H1 (cell line): Measurements from ENCODE around the gene MGST2. TPM values are rescaled to one million over a fixed set of nuclear protein-coding genes. Genes with fewer than 3 reads are reported as not detected.

Experiments used
- CTCF ChIA-PET: fragments of 300-600 bp; sonication (Branson Sonifier 250); formaldehyde crosslinking; loops from one replicate; lab custom pipeline; 2021; ENCODE audit not compliant: partially characterized antibody; lab: Charles Lee
- POLR2A ChIA-PET: fragments of 300-600 bp; sonication (Branson Sonifier 250); formaldehyde crosslinking; loops from one replicate; lab custom pipeline; 2021; ENCODE audit warnings: inconsistent platforms; ENCODE audit not compliant: partially characterized antibody; lab: Charles Lee
- DNase-seq, 2 experiments: peaks; one replicate each; pipeline versions ENCODE4 v3.0.0 to v3.0.0-alpha.2; 2010 to 2022; ENCODE audit warnings: low spot score in 2 of 2, low read depth in 1 of 2, mixed read lengths in 1 of 2
- FAIRE-seq: peaks from 2 replicates; lab custom pipeline; 2011; peaks lifted over from hg19 to GRCh38; lab: Jason Lieb, UNC
- H2AFZ ChIP-seq: 2 replicates; pipeline ENCODE4 v1.8.1; 2012; ENCODE audit warnings: low read length, inconsistent platforms
- H2AK5ac ChIP-seq: 2 replicates; pipeline ENCODE4 v1.6.1; 2013; ENCODE audit warnings: low read depth, low read length
- H2BK120ac ChIP-seq: replicated peaks from 2 replicates; pipeline ENCODE3; 2013; ENCODE audit warnings: low read depth, low read length, inconsistent platforms
- H2BK12ac ChIP-seq: 2 replicates; pipeline ENCODE4 v1.6.1; 2013; ENCODE audit warnings: low read depth, low read length
- H2BK15ac ChIP-seq: 2 replicates; pipeline ENCODE4 v1.6.1; 2013; ENCODE audit warnings: low read length
- H2BK20ac ChIP-seq: 2 replicates; pipeline ENCODE4 v1.6.1; 2013; ENCODE audit warnings: low read length
- H2BK5ac ChIP-seq: 2 replicates; pipeline ENCODE4 v1.6.1; 2013; ENCODE audit warnings: low read depth, low read length
- H3K14ac ChIP-seq: 2 replicates; pipeline ENCODE4 v1.6.1; 2013; ENCODE audit warnings: inconsistent platforms; ENCODE audit not compliant: insufficient read length
- H3K18ac ChIP-seq: 2 replicates; pipeline ENCODE4 v1.6.1; 2013; ENCODE audit warnings: low read length; ENCODE audit errors: extremely low read depth
- H3K23ac ChIP-seq: 2 replicates; pipeline ENCODE4 v1.6.1; 2013; ENCODE audit warnings: inconsistent platforms; ENCODE audit not compliant: insufficient read length
- H3K23me2 ChIP-seq: 2 replicates; pipeline ENCODE4 v1.6.1; 2013; ENCODE audit warnings: low read depth, low read length
- H3K27ac ChIP-seq: 2 replicates; pipeline ENCODE4 v1.6.1; 2011; ENCODE audit warnings: low read depth, low read length, inconsistent platforms
- H3K27me3 ChIP-seq, 4 experiments: replicated peaks in 1 of 4; 1 replicate in 1 of 4; 2 replicates in 3 of 4; pipeline versions ENCODE4 v1.6.1 to v1.8.1; 2011 to 2013; ENCODE audit warnings: low read length in 3 of 4, mild to moderate bottlenecking in 3 of 4, inconsistent platforms in 2 of 4, mixed read lengths in 2 of 4, moderate library complexity in 1 of 4; ENCODE audit not compliant: control insufficient read depth in 3 of 4, insufficient read depth in 3 of 4; ENCODE audit errors: extremely low read depth in 1 of 4
- H3K36me3 ChIP-seq, 4 experiments: 2 replicates each; pipeline versions ENCODE4 v1.6.1 to v1.8.1; 2011 to 2013; ENCODE audit warnings: mild to moderate bottlenecking in 4 of 4, low read length in 3 of 4, moderate library complexity in 2 of 4, control low read depth in 1 of 4, inconsistent platforms in 1 of 4; ENCODE audit not compliant: insufficient read depth in 4 of 4, control insufficient read depth in 2 of 4
- H3K4ac ChIP-seq: replicated peaks from 2 replicates; pipeline ENCODE3; 2013; ENCODE audit warnings: low read length, low read depth, mixed read lengths, inconsistent platforms; ENCODE audit not compliant: insufficient read length
- H3K4me1 ChIP-seq, 4 experiments: replicated peaks in 1 of 4; 1 replicate in 1 of 4; 2 replicates in 3 of 4; pipeline versions ENCODE4 v1.6.1 to v1.8.1; 2011 to 2013; ENCODE audit warnings: low read length in 3 of 4, inconsistent platforms in 2 of 4, mixed read lengths in 1 of 4; ENCODE audit not compliant: insufficient read depth in 4 of 4, control insufficient read depth in 3 of 4
- H3K4me2 ChIP-seq, 2 experiments: 2 replicates each; pipeline versions ENCODE4 v1.6.1 to v1.8.1; 2011 to 2013; ENCODE audit warnings: low read depth in 2 of 2, low read length in 2 of 2, control low read depth in 1 of 2, inconsistent platforms in 1 of 2, mild to moderate bottlenecking in 1 of 2; ENCODE audit not compliant: insufficient read depth in 1 of 2
- H3K4me3 ChIP-seq, 4 experiments: fragments of 200-600, 300-600 bp in 1 of 4; sonication (generic), shearing (Covaris generic), sonication (Bioruptor Twin) in 1 of 4; 2 replicates each; pipeline versions ENCODE4 v1.5.1 to v1.8.1; 2011 to 2016; ENCODE audit warnings: low read length in 4 of 4, low read depth in 3 of 4, control low read depth in 2 of 4, inconsistent platforms in 2 of 4, mild to moderate bottlenecking in 2 of 4, mixed read lengths in 1 of 4, moderate library complexity in 1 of 4; ENCODE audit not compliant: insufficient read depth in 2 of 4; ENCODE audit errors: extremely low read depth in 1 of 4
- H3K56ac ChIP-seq: replicated peaks from 2 replicates; pipeline ENCODE3; 2013; ENCODE audit warnings: low read depth, mild to moderate bottlenecking, mixed read lengths, low read length, inconsistent platforms; ENCODE audit not compliant: insufficient read length
- H3K79me1 ChIP-seq: 2 replicates; pipeline ENCODE4 v1.6.1; 2013; ENCODE audit warnings: low read depth, low read length, control low read depth
- H3K79me2 ChIP-seq, 2 experiments: 2 replicates each; pipeline versions ENCODE4 v1.6.1 to v1.8.1; 2012 to 2013; ENCODE audit warnings: low read length in 2 of 2, mild to moderate bottlenecking in 2 of 2, inconsistent platforms in 1 of 2; ENCODE audit not compliant: insufficient read depth in 2 of 2, control insufficient read depth in 1 of 2
- H3K9ac ChIP-seq, 4 experiments: replicated peaks in 1 of 4; 1 replicate in 1 of 4; 2 replicates in 3 of 4; pipeline versions ENCODE4 v1.6.1 to v1.8.1; 2011 to 2013; ENCODE audit warnings: low read depth in 3 of 4, low read length in 3 of 4, control low read depth in 2 of 4, mild to moderate bottlenecking in 2 of 4, moderate library complexity in 2 of 4, inconsistent platforms in 1 of 4; ENCODE audit errors: extremely low read depth in 1 of 4
- H3K9me3 ChIP-seq, 2 experiments: 2 replicates each; pipeline versions ENCODE4 v1.6.1 to v1.8.1; 2012 to 2013; ENCODE audit warnings: mild to moderate bottlenecking in 2 of 2, moderate library complexity in 2 of 2, control low read depth in 1 of 2, inconsistent platforms in 1 of 2, low read depth in 1 of 2, low read length in 1 of 2, mixed read lengths in 1 of 2; ENCODE audit not compliant: insufficient read depth in 2 of 2
- H4K20me1 ChIP-seq, 2 experiments: replicated peaks in 1 of 2; 2 replicates each; pipeline versions ENCODE3 to v1.8.1; 2011 to 2013; ENCODE audit warnings: inconsistent platforms in 2 of 2, low read length in 2 of 2, mild to moderate bottlenecking in 1 of 2; ENCODE audit not compliant: insufficient read depth in 2 of 2, control insufficient read depth in 1 of 2
- H4K5ac ChIP-seq: 2 replicates; pipeline ENCODE4 v1.6.1; 2013; ENCODE audit warnings: low read length, low read depth, mixed read lengths, inconsistent platforms; ENCODE audit not compliant: insufficient read length
- H4K8ac ChIP-seq: 2 replicates; pipeline ENCODE4 v1.8.0; 2013; ENCODE audit warnings: mild to moderate bottlenecking, moderate library complexity, low read length, inconsistent platforms; ENCODE audit not compliant: insufficient read depth; ENCODE audit errors: extremely low read depth
- H4K91ac ChIP-seq: replicated peaks from 2 replicates; pipeline ENCODE3; 2013; ENCODE audit warnings: low read length, mixed read lengths, inconsistent platforms; ENCODE audit not compliant: insufficient read length
- GTF2F1 ChIP-seq: IDR thresholded peaks from 2 replicates; pipeline ENCODE4 v1.6.1; 2012; ENCODE audit warnings: low read depth, low read length, improper control_type of control experiment, borderline replicate concordance
- WGBS, 2 experiments: shearing (Covaris generic) in 1 of 2; methylation state at CpG; one replicate each; pipeline versions ENCODE4 v1.1.6 to v1.1.7; 2013 to 2015; ENCODE audit warnings: low lambda C conversion rate in 2 of 2, mixed read lengths in 2 of 2, inconsistent platforms in 1 of 2, low coverage in 1 of 2, missing lambda C conversion rate in 1 of 2; ENCODE audit not compliant: insufficient replicate concordance in 2 of 2, insufficient coverage in 1 of 2, insufficient read length in 1 of 2; ENCODE audit errors: extremely low coverage in 1 of 2, missing lambda C conversion rate in 1 of 2; 5-methylcytosine and 5-hydroxymethylcytosine counted together
- polyA plus RNA-seq, 7 experiments: library from polyadenylated mRNA; depleted of rRNA in 3 of 7; stranded (reverse) in 5 of 7; unstranded in 2 of 7; fragments of >200 nt in 5 of 7; fragments of 200-250 nt in 2 of 7; gene quantifications; 1 replicate in 5 of 7; 2 replicates in 1 of 7; 4 replicates in 1 of 7; pipeline versions ENCODE4 v1.2.1 to v1.2.3, GENCODE V29; 2011 to 2013; ENCODE audit warnings: missing spikeins in 2 of 7, mixed read lengths in 2 of 7
- total RNA-seq: library from RNA; stranded (reverse); fragmentation: NEBNext Ultra II Directional; extraction: Animal tissue kit (Norgen Biotek cat#: 25700); gene quantifications from 2 replicates; pipeline ENCODE4 v1.2.1, GENCODE V29; 2021

The MGST2 gene
- total and polyA plus RNA-seq, 2 of the 8 experiments (the other 6 are each of a cell fraction or from before 2014, with no cell fraction given), result 8.0 to 13.6 TPM

- H2BK15ac ChIP-seq, result no peak overlapping the region
- H3K9ac ChIP-seq, result no peak overlapping the region
- no peak for DNase-seq
- no peaks in the 10 kb centered on the region for H3K79me2 ChIP-seq
- H2AK5ac ChIP-seq, result no peak overlapping the region
- no peak overlapping the region for H2BK12ac ChIP-seq
- TF ChIP-seq GTF2F1, result no peak
- TF ChIP-seq, all 59 proteins: peak for 0
- no peak overlapping the region for H2AFZ ChIP-seq
- FAIRE-seq, result no peak
- ChIA-PET CTCF (interaction anchor here (0.6 to 1.3 kb wide), 3 partner anchors 12 to 25 kb away, joined by 3 to 4 read pairs (median 3); no protein-coding TSS in a partner anchor), POLR2A (interaction anchor here (1.0 kb wide), 1 partner anchor 8 kb away, joined by 4 read pairs; no protein-coding TSS in a partner anchor)
- no peak overlapping the region for H3K4me3 ChIP-seq
- no peaks in the 10 kb centered on the region for H4K20me1 ChIP-seq
- H3K9me3 ChIP-seq, result no peaks in the 10 kb centered on the region
- H3K27ac ChIP-seq, result no peak overlapping the region
- no peak overlapping the region for H4K91ac ChIP-seq
- no peak overlapping the region for H3K4me2 ChIP-seq
- no peak overlapping the region for H2BK20ac ChIP-seq
- peaks cover 0 to 5% (median 3%) of the 10 kb centered on the region in 4 experiments; a peak in 3 of 7 replicates for H3K4me1 ChIP-seq
- H3K14ac ChIP-seq, result no peak overlapping the region
- no peaks in the 10 kb centered on the region for H3K36me3 ChIP-seq
- H3K18ac ChIP-seq, result no peak overlapping the region
- H2BK120ac ChIP-seq, result no peak overlapping the region
- no peak overlapping the region for H3K4ac ChIP-seq
- no peak overlapping the region for H4K8ac ChIP-seq
- H3K23ac ChIP-seq, result no peak overlapping the region
- no peak overlapping the region for H3K56ac ChIP-seq
- H2BK5ac ChIP-seq, result no peak overlapping the region
- no peaks in the 10 kb centered on the region for H3K27me3 ChIP-seq
- H3K79me1 ChIP-seq, result no peaks in the 10 kb centered on the region
- no peak overlapping the region for H4K5ac ChIP-seq
- H3K23me2 ChIP-seq, result no peaks in the 10 kb centered on the region; the same call in 1 of the 2 replicates
- 75% methylated on average over 1 of the region's 1 CpG; no CpG with 5 or more reads in 1 of the 2 experiments for WGBS, 2 experiments
Measured at GRCh38 chr4:139744232-139744631, 78.6 kb downstream of the MGST2 start.
